ENCODE measurements around the gene ZNF668.

DNA sequence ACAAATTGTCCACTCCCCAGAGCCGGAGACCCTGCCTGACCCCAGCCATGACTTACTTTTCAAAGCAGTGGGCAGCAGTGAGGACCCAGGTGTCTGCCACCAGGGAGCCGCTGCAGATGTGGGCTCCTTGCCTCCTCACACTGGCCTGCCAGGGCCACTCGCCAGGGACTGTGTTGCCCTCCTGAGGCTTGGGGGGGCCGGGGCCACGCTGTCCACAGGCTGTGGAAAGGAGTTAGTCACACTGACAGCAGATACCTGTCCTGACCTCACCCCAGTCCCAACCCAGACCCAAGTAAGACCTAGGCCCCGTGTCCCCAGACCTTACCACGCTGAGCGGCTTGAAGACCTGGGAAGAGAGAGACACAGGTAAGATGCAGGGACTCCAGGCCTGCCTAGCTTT is 13.4 kb upstream of the ZNF668 start:
- TF ChIP-seq, protein P1, sequence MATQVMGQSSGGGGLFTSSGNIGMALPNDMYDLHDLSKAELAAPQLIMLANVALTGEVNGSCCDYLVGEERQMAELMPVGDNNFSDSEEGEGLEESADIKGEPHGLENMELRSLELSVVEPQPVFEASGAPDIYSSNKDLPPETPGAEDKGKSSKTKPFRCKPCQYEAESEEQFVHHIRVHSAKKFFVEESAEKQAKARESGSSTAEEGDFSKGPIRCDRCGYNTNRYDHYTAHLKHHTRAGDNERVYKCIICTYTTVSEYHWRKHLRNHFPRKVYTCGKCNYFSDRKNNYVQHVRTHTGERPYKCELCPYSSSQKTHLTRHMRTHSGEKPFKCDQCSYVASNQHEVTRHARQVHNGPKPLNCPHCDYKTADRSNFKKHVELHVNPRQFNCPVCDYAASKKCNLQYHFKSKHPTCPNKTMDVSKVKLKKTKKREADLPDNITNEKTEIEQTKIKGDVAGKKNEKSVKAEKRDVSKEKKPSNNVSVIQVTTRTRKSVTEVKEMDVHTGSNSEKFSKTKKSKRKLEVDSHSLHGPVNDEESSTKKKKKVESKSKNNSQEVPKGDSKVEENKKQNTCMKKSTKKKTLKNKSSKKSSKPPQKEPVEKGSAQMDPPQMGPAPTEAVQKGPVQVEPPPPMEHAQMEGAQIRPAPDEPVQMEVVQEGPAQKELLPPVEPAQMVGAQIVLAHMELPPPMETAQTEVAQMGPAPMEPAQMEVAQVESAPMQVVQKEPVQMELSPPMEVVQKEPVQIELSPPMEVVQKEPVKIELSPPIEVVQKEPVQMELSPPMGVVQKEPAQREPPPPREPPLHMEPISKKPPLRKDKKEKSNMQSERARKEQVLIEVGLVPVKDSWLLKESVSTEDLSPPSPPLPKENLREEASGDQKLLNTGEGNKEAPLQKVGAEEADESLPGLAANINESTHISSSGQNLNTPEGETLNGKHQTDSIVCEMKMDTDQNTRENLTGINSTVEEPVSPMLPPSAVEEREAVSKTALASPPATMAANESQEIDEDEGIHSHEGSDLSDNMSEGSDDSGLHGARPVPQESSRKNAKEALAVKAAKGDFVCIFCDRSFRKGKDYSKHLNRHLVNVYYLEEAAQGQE (IDR thresholded peaks at IDR 0.05; ENCODE audit: borderline replicate concordance in 1 of 2, low read depth in 1 of 2, low read length in 2 of 2) = no peak
- TF ChIP-seq JUN (CRISPR knock-in tag; IDR thresholded peaks at IDR 0.05) = no peak
- no peak for TF ChIP-seq HMG20B (CRISPR knock-in tag; conservative IDR thresholded peaks at IDR 0.05)
- TF ChIP-seq ZFP37 (CRISPR knock-in tag; IDR thresholded peaks at IDR 0.05; ENCODE audit: borderline replicate concordance) = no peak
- TF ChIP-seq PBX3 (CRISPR knock-in tag; IDR thresholded peaks at IDR 0.05; ENCODE audit: borderline replicate concordance) = no peak
- TF ChIP-seq ZFX (CRISPR knock-in tag; IDR thresholded peaks at IDR 0.05; ENCODE audit: low read depth) = no peak
- no peak for TF ChIP-seq ZNF678 (CRISPR knock-in tag; IDR thresholded peaks at IDR 0.05)
- no peak for TF ChIP-seq SP1 (IDR thresholded peaks at IDR 0.05)
- no peak for TF ChIP-seq SP1 (CRISPR knock-in tag; IDR thresholded peaks at IDR 0.05)
- TF ChIP-seq EP300 (IDR thresholded peaks at IDR 0.05; ENCODE audit: low read depth in 2 of 2, low read length in 2 of 2) = no peak
- TF ChIP-seq EP300 (CRISPR knock-in tag; IDR thresholded peaks at IDR 0.05; ENCODE audit: borderline replicate concordance) = no peak
- no peak for TF ChIP-seq XBP1 (CRISPR knock-in tag; IDR thresholded peaks at IDR 0.05)
- TF ChIP-seq ZBTB8A (CRISPR knock-in tag; IDR thresholded peaks at IDR 0.05; ENCODE audit: borderline replicate concordance, low read depth) = no peak
- TF ChIP-seq KDM6A (CRISPR knock-in tag; IDR thresholded peaks at IDR 0.05; ENCODE audit: low read depth) = no peak
- TF ChIP-seq ZNF24 (IDR thresholded peaks at IDR 0.05) = no peak
- TF ChIP-seq ZNF7 (CRISPR knock-in tag; IDR thresholded peaks at IDR 0.05) = no peak

All from HepG2 (cell line).